ENCODE results near the gene KAT6B. TPM values are rescaled to one million over a fixed set of nuclear protein-coding genes. Genes with fewer than 3 reads are reported as not detected.

KAT6B gene
- total RNA-seq, 1 donor from 2014 or later, result 155 TPM

GRCh38 chr10:74934100-74934812, 107.9 kb downstream of the KAT6B start:
- H3K4me3 Mint-ChIP-seq, result no peak overlapping the region
- peaks cover 85% of the 10 kb centered on the region for H3K4me1 Mint-ChIP-seq
- no peaks in the 10 kb centered on the region for H3K27me3 Mint-ChIP-seq (ENCODE audit: low read depth)
- peaks cover 1% of the 10 kb centered on the region for H3K36me3 Mint-ChIP-seq
- TF ChIP-seq CTCF (IDR thresholded peaks at IDR 0.05; ENCODE audit: unreplicated experiment), result no peak
- H3K9me3 Mint-ChIP-seq, result no peaks in the 10 kb centered on the region
- no peak for DNase-seq (ENCODE audit: low spot score in 2 of 2, unreplicated experiment in 2 of 2)
- peak overlapping the region; percentile 85 for H3K27ac Mint-ChIP-seq

DNA sequence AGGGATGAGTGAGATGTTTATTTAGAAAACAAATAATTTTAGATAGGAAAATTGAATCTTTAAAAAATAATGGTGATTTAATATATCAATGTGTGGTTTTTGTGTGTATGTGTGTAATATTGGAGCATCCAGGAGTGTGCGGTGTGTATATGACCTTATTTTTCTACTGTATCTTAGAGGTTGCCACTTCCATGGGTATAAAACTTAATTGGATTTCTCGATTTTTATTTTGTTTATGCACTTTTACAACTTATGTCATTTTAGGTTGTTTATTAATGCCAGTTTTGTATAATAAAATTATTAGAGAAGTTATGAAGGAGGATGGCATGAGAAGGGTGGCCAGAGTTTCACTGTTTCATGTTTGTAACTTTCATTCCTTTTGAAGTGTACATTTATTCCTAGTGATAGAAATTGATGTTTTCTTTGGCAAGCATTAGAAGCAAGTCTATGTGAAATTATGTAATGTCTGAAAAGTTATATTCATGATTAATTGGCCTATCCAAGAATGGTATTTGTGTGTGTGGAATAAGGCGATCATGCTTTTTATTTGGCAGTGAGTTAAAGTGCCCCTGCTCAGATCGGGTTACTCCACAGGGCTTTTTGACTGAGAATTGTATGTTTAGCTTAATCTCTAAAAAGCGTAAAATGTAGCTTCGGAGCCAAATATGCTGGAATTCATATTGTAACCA, 110.3 kb downstream of the KAT6B start:
- no peaks in the 10 kb centered on the region for H3K9me3 Mint-ChIP-seq
- H3K27ac Mint-ChIP-seq, result peak overlapping the region; percentile 95
- no peak for TF ChIP-seq CTCF (IDR thresholded peaks at IDR 0.05; ENCODE audit: unreplicated experiment)
- peak overlapping the region; percentile 22 for H3K4me3 Mint-ChIP-seq
- H3K4me1 Mint-ChIP-seq, result peaks cover 90% of the 10 kb centered on the region
- no peaks in the 10 kb centered on the region for H3K27me3 Mint-ChIP-seq (ENCODE audit: low read depth)
- DNase-seq (ENCODE audit: low spot score in 2 of 2, unreplicated experiment in 2 of 2), result no peak
- peaks cover 1% of the 10 kb centered on the region for H3K36me3 Mint-ChIP-seq

DNA sequence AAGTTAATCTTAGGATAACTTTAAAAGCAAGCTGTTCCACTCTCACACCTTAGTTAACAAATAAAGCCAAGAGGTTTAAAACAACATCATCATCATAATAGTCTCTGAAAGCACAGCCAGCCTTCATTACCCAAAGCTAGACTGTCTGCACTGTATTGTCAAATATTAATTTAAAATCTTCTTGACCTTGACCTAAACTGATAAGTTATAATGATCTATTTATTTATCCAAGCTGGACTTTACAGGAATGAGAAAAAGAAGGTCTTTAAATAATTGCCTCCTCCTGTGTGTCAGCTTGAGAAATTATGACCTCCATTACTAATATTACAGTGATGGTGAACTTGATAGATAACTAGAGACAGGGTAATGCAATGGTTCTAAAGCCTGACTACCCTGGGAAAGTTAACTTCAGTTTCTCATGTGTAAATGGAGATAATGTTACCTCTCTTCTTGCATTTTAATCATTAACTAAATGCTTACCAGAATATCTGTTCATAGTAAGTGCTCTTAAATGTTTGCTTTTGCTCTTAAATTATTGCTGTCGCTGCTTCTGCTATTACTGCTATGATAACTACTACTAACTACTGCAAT, 111.0 kb downstream of the KAT6B start:
- H3K27ac Mint-ChIP-seq, result peak overlapping the region; percentile 95
- peaks cover 87% of the 10 kb centered on the region for H3K4me1 Mint-ChIP-seq
- H3K9me3 Mint-ChIP-seq, result no peaks in the 10 kb centered on the region
- no peak for DNase-seq (ENCODE audit: low spot score in 2 of 2, unreplicated experiment in 2 of 2)
- TF ChIP-seq CTCF (IDR thresholded peaks at IDR 0.05; ENCODE audit: unreplicated experiment), result no peak
- no peaks in the 10 kb centered on the region for H3K27me3 Mint-ChIP-seq (ENCODE audit: low read depth)
- H3K4me3 Mint-ChIP-seq, result no peak overlapping the region
- peaks cover 1% of the 10 kb centered on the region for H3K36me3 Mint-ChIP-seq

GRCh38 chr10:74944205-74944604, 117.8 kb downstream of the KAT6B start:
- Mint-ChIP-seq H3K4me3 (no peak overlapping the region), H3K4me1 (peaks cover 66% of the 10 kb centered on the region), H3K36me3 (peaks cover 15% of the 10 kb centered on the region), H3K9me3 (peaks cover 5% of the 10 kb centered on the region), H3K27ac (peak overlapping the region; percentile 26), H3K27me3 (ENCODE audit: low read depth) (no peaks in the 10 kb centered on the region)
- no peak for DNase-seq (ENCODE audit: low spot score in 2 of 2, unreplicated experiment in 2 of 2)
- no peak for TF ChIP-seq CTCF (IDR thresholded peaks at IDR 0.05; ENCODE audit: unreplicated experiment)

DNA sequence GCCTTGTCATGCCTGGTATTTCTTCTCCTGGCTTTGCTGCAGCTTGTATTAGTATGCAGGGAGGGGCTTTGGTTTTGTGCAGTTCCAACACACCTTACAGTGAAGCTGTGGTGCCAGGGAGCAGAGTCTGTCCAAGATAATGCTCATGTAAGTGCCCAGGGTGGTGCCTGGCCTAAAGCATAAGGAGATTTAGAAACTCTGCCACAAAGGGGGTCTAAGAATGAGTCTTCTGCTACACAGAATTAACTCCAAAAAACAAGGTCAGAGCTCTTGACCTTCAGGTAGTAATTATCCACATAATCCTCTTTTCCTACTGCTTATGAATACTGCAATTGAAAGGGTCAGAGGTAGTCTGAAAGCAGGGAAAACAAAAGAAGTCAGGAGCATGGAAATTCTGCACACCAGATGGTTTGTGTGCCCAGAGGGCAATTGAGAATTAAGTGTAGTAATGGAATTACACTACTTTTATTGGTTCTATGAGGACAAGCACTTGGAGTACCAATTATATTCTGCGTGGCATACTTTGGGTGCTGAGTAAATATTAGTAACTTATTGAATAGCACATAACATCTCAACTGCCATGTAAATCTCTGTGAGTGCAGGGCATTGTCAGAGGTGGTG, 121.5 kb downstream of the KAT6B start:
- Mint-ChIP-seq H3K4me3 (no peak overlapping the region), H3K9me3 (peaks cover 5% of the 10 kb centered on the region), H3K27ac (peak overlapping the region; percentile 92), H3K4me1 (peaks cover 68% of the 10 kb centered on the region), H3K27me3 (ENCODE audit: low read depth) (no peaks in the 10 kb centered on the region), H3K36me3 (peaks cover 18% of the 10 kb centered on the region)
- no peak for TF ChIP-seq CTCF (IDR thresholded peaks at IDR 0.05; ENCODE audit: unreplicated experiment)
- no peak for DNase-seq (ENCODE audit: low spot score in 2 of 2, unreplicated experiment in 2 of 2)
